Measurements from ENCODE around the gene SART1.

The SART1 gene

DNA sequence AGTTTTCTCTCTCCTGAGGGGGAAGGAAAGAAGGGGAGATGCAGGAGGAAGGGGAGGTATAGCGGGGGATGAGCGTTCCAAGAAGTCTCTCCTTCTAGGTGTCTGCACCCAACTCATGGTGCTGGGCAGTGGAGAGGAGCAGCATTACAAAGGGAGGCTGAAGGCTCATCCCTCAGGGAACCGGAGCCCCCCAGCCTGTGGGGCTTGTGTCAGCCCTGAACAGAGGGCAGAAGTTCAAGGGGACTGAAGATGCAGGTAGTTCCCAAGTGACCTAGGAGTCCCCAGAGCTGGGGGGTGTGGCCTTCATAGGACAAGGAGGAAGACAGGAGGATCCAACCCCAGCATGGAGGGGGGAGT, 44.5 kb upstream of the SART1 start:
- DNase-seq = no peak
- TF ChIP-seq, protein P1, sequence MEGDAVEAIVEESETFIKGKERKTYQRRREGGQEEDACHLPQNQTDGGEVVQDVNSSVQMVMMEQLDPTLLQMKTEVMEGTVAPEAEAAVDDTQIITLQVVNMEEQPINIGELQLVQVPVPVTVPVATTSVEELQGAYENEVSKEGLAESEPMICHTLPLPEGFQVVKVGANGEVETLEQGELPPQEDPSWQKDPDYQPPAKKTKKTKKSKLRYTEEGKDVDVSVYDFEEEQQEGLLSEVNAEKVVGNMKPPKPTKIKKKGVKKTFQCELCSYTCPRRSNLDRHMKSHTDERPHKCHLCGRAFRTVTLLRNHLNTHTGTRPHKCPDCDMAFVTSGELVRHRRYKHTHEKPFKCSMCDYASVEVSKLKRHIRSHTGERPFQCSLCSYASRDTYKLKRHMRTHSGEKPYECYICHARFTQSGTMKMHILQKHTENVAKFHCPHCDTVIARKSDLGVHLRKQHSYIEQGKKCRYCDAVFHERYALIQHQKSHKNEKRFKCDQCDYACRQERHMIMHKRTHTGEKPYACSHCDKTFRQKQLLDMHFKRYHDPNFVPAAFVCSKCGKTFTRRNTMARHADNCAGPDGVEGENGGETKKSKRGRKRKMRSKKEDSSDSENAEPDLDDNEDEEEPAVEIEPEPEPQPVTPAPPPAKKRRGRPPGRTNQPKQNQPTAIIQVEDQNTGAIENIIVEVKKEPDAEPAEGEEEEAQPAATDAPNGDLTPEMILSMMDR (IDR thresholded peaks at IDR 0.05) = no peak
- H3K4me1 Mint-ChIP-seq = peaks cover 31% of the 10 kb centered on the region
- H3K9me3 Mint-ChIP-seq = no peaks in the 10 kb centered on the region
- peak overlapping the region; percentile 32 for H3K27ac Mint-ChIP-seq
- peak overlapping the region; percentile 77 for H3K4me3 Mint-ChIP-seq
- peaks cover 11% of the 10 kb centered on the region for H3K36me3 Mint-ChIP-seq (ENCODE audit: low read depth)
- H3K27me3 Mint-ChIP-seq (ENCODE audit: low read depth, poor library complexity) = peaks cover 3% of the 10 kb centered on the region

GRCh38 chr11:65917434-65918210, 43.9 kb upstream of the SART1 start:
- no peaks in the 10 kb centered on the region for H3K27me3 Mint-ChIP-seq (ENCODE audit: low read depth, poor library complexity)
- DNase-seq = no peak
- TF ChIP-seq, protein P1 (IDR thresholded peaks at IDR 0.05) = no peak
- peaks cover 31% of the 10 kb centered on the region for H3K4me1 Mint-ChIP-seq
- peak overlapping the region; percentile 83 for H3K4me3 Mint-ChIP-seq
- no peak overlapping the region for H3K27ac Mint-ChIP-seq
- H3K36me3 Mint-ChIP-seq (ENCODE audit: low read depth) = peaks cover 16% of the 10 kb centered on the region
- no peaks in the 10 kb centered on the region for H3K9me3 Mint-ChIP-seq

GRCh38 chr11:65918211-65919140, 43.1 kb upstream of the SART1 start, which contains the start of gene C11orf68:
C11orf68 (minus strand) TSS chr11:65919062; CDS start chr11:65919031, 31 bp downstream.
- Mint-ChIP-seq H3K36me3 (ENCODE audit: low read depth) (peaks cover 25% of the 10 kb centered on the region), H3K27me3 (ENCODE audit: low read depth, poor library complexity) (no peaks in the 10 kb centered on the region), H3K4me1 (peaks cover 31% of the 10 kb centered on the region), H3K4me3 (peak within 1 kb of the TSS; percentile 88), H3K9me3 (no peaks in the 10 kb centered on the region), H3K27ac (no peak within 1 kb of the TSS)
- TF ChIP-seq, protein P1 (IDR thresholded peaks at IDR 0.05) = no peak
- DNase-seq = no peak

GRCh38 chr11:65919141-65919572, 42.4 kb upstream of the SART1 start, which contains the start of gene DRAP1:
DRAP1 (plus strand) TSS chr11:65919426; CDS start chr11:65919502, 76 bp downstream.
- peaks cover 26% of the 10 kb centered on the region for H3K36me3 Mint-ChIP-seq (ENCODE audit: low read depth)
- no peaks in the 10 kb centered on the region for H3K9me3 Mint-ChIP-seq
- DNase-seq = peak; percentile 100
- H3K4me1 Mint-ChIP-seq = peaks cover 31% of the 10 kb centered on the region
- H3K4me3 Mint-ChIP-seq = peak within 1 kb of the TSS; percentile 88
- TF ChIP-seq, protein P1 (IDR thresholded peaks at IDR 0.05) = no peak
- no peak within 1 kb of the TSS for H3K27ac Mint-ChIP-seq
- no peaks in the 10 kb centered on the region for H3K27me3 Mint-ChIP-seq (ENCODE audit: low read depth, poor library complexity)

- Mint-ChIP-seq H3K4me1 (peaks cover 28% of the 10 kb centered on the region), H3K9me3 (no peaks in the 10 kb centered on the region), H3K27ac (no peak overlapping the region), H3K4me3 (peak overlapping the region; percentile 88), H3K27me3 (ENCODE audit: low read depth, poor library complexity) (no peaks in the 10 kb centered on the region), H3K36me3 (ENCODE audit: low read depth) (peaks cover 26% of the 10 kb centered on the region)
- DNase-seq = peak; percentile 68
- TF ChIP-seq, protein P1 (IDR thresholded peaks at IDR 0.05) = no peak
Observed at GRCh38 chr11:65919573-65920371, 41.8 kb upstream of the SART1 start.
